HEK293 (cell line): ENCODE measurements around the gene SDCBP2.

ENCODE experiments used
- CTCF ChIA-PET: fragments of 350-600 bp; formaldehyde crosslinking; extraction: SDS; loops from one replicate; lab custom pipeline; 2021; ENCODE audit warnings: antibody characterized with exemption; lab: Yijun Ruan, JAX
- POLR2A ChIA-PET: fragments of 300-600 bp; formaldehyde crosslinking; extraction: SDS; loops from one replicate; lab custom pipeline; 2020; ENCODE audit warnings: antibody characterized with exemption, inconsistent platforms; lab: Yijun Ruan, JAX
- H3K27ac ChIP-seq: fragments of 200-500 bp; sonication (Bioruptor generic); 2 replicates; pipeline ENCODE4 v1.5.1; 2014; ENCODE audit warnings: low read depth, low read length, control low read depth, inconsistent platforms; ENCODE audit errors: extremely low read depth
- H3K36me3 ChIP-seq, 2 experiments: fragments of 200-500 bp in 1 of 2; sonication (Bioruptor generic) in 1 of 2; 1 replicate in 1 of 2; 2 replicates in 1 of 2; pipeline ENCODE4 v1.5.1; 2014 to 2017; ENCODE audit warnings: inconsistent platforms in 2 of 2, low read length in 2 of 2; ENCODE audit not compliant: control insufficient read depth in 2 of 2, insufficient read depth in 1 of 2
- H3K4me1 ChIP-seq: fragments of 200-500 bp; sonication (Bioruptor generic); 2 replicates; pipeline ENCODE4 v1.5.1; 2014; ENCODE audit warnings: mild to moderate bottlenecking, low read length, inconsistent platforms; ENCODE audit not compliant: control insufficient read depth, insufficient read depth
- H3K4me3 ChIP-seq: 2 replicates; pipeline ENCODE4 v1.5.1; 2011; ENCODE audit warnings: low read depth, mild to moderate bottlenecking, control low read depth, low read length, moderate library complexity
- H3K9me3 ChIP-seq: fragments of 200-500 bp; sonication (Bioruptor generic); 2 replicates; pipeline ENCODE4 v1.5.1; 2014; ENCODE audit warnings: low read depth, low read length, inconsistent platforms; ENCODE audit not compliant: control insufficient read depth, insufficient read depth
- ATF2 ChIP-seq: fragments of 450-650 bp; formaldehyde crosslinking; IDR thresholded peaks from 2 replicates; pipeline ENCODE4 v1.5.1; 2016; ENCODE audit warnings: missing biosample characterization, missing genetic modification characterization, low read depth
- BCL11A ChIP-seq: fragments of 450-650 bp; formaldehyde crosslinking; IDR thresholded peaks from 2 replicates; pipeline ENCODE4 v1.5.1; 2016; ENCODE audit warnings: low read depth, missing biosample characterization, missing genetic modification characterization
- HIC1 ChIP-seq: fragments of 450-650 bp; formaldehyde crosslinking; IDR thresholded peaks from 2 replicates; pipeline ENCODE4 v1.5.1; 2016; ENCODE audit warnings: missing biosample characterization, missing genetic modification characterization
- KLF10 ChIP-seq: fragments of 450-650 bp; IDR thresholded peaks from 2 replicates; pipeline ENCODE4 v1.5.1; 2018; ENCODE audit warnings: missing biosample characterization, mild to moderate bottlenecking, missing genetic modification characterization
- KLF16 ChIP-seq: fragments of 450-650 bp; formaldehyde crosslinking; IDR thresholded peaks from 2 replicates; pipeline ENCODE4 v1.5.1; 2017; ENCODE audit warnings: missing biosample characterization, missing genetic modification characterization
- PATZ1 ChIP-seq: fragments of 450-650 bp; formaldehyde crosslinking; IDR thresholded peaks from 2 replicates; pipeline ENCODE4 v1.5.1; 2016; ENCODE audit warnings: missing biosample characterization, missing genetic modification characterization
- REPIN1 ChIP-seq: fragments of 450-650 bp; formaldehyde crosslinking; IDR thresholded peaks from 2 replicates; pipeline ENCODE4 v1.5.1; 2017; ENCODE audit warnings: missing biosample characterization, missing genetic modification characterization, low read depth
- SETDB1 ChIP-seq: IDR thresholded peaks from one replicate; pipeline ENCODE4 v1.6.1; 2017; ENCODE audit warnings: mild to moderate bottlenecking, low read length, moderate library complexity, mixed read lengths; ENCODE audit not compliant: insufficient read length
- ZNF155 ChIP-seq: fragments of 450-650 bp; formaldehyde crosslinking; IDR thresholded peaks from 2 replicates; pipeline ENCODE4 v1.5.1; 2016; ENCODE audit warnings: missing biosample characterization, missing genetic modification characterization
- ZNF184 ChIP-seq: fragments of 450-650 bp; IDR thresholded peaks from 2 replicates; pipeline ENCODE4 v1.5.1; 2018; ENCODE audit warnings: missing biosample characterization, mild to moderate bottlenecking, missing genetic modification characterization
- ZNF433 ChIP-seq: fragments of 450-650 bp; formaldehyde crosslinking; IDR thresholded peaks from 2 replicates; pipeline ENCODE4 v1.5.1; 2016; ENCODE audit warnings: missing biosample characterization, missing genetic modification characterization, low read depth
- ZNF473 ChIP-seq: fragments of 450-650 bp; formaldehyde crosslinking; IDR thresholded peaks from 2 replicates; pipeline ENCODE4 v1.5.1; 2017; ENCODE audit warnings: missing biosample characterization, missing genetic modification characterization
- ZNF530 ChIP-seq: fragments of 450-650 bp; formaldehyde crosslinking; IDR thresholded peaks from 2 replicates; pipeline ENCODE4 v1.5.1; 2016; ENCODE audit warnings: low read depth, missing biosample characterization, missing genetic modification characterization
- ZNF560 ChIP-seq: fragments of 450-650 bp; formaldehyde crosslinking; IDR thresholded peaks from 2 replicates; pipeline ENCODE4 v1.5.1; 2017; ENCODE audit warnings: missing biosample characterization, missing genetic modification characterization, borderline replicate concordance
- ZNF776 ChIP-seq: fragments of 450-650 bp; formaldehyde crosslinking; IDR thresholded peaks from 2 replicates; pipeline ENCODE4 v1.5.0; 2017; ENCODE audit warnings: missing biosample characterization, missing genetic modification characterization, borderline replicate concordance
- TF ChIP-seq, protein P1 (sequence below): fragments of 450-650 bp; formaldehyde crosslinking; IDR thresholded peaks from 2 replicates; pipeline ENCODE4 v1.5.1; 2016; ENCODE audit warnings: missing biosample characterization, missing genetic modification characterization
- TF ChIP-seq, protein P2 (sequence below): fragments of 450-650 bp; formaldehyde crosslinking; IDR thresholded peaks from 2 replicates; pipeline ENCODE4 v1.5.1; 2017; ENCODE audit warnings: missing biosample characterization, missing genetic modification characterization
- TF ChIP-seq, protein P3 (sequence below): fragments of 450-650 bp; formaldehyde crosslinking; IDR thresholded peaks from 2 replicates; pipeline ENCODE4 v1.5.1; 2017; ENCODE audit warnings: missing biosample characterization, missing genetic modification characterization
- TF ChIP-seq, protein P4 (sequence below): fragments of 450-650 bp; formaldehyde crosslinking; IDR thresholded peaks from 2 replicates; pipeline ENCODE4 v1.5.1; 2016; ENCODE audit warnings: missing biosample characterization, missing genetic modification characterization

The SDCBP2 gene

DNA sequence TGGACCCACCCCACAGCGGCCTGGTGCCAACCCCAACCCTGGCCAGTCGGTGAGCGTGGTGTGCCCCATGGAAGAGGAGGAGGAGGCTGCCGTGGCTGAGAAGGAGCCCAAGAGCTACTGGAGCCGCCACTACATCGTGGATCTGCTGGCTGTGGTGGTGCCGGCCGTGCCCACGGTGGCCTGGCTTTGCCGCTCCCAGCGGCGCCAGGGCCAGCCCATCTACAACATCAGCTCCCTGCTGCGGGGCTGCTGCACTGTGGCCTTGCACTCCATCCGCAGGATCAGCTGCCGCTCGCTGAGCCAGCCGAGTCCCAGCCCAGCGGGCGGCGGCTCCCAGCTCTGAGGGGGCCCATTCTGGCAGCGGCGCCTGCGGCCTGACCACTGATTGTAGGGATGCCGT lies 23.2 kb downstream of the SDCBP2 start:
- ChIA-PET CTCF (no interaction called here), POLR2A (no interaction called here)
- TF ChIP-seq, protein P1, sequence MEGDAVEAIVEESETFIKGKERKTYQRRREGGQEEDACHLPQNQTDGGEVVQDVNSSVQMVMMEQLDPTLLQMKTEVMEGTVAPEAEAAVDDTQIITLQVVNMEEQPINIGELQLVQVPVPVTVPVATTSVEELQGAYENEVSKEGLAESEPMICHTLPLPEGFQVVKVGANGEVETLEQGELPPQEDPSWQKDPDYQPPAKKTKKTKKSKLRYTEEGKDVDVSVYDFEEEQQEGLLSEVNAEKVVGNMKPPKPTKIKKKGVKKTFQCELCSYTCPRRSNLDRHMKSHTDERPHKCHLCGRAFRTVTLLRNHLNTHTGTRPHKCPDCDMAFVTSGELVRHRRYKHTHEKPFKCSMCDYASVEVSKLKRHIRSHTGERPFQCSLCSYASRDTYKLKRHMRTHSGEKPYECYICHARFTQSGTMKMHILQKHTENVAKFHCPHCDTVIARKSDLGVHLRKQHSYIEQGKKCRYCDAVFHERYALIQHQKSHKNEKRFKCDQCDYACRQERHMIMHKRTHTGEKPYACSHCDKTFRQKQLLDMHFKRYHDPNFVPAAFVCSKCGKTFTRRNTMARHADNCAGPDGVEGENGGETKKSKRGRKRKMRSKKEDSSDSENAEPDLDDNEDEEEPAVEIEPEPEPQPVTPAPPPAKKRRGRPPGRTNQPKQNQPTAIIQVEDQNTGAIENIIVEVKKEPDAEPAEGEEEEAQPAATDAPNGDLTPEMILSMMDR = no peak
- TF ChIP-seq ZNF776 (no peak), ZNF155 (tag by site-specific recombination) (no peak), ATF2 (tag by site-specific recombination) (no peak), ZNF530 (tag by site-specific recombination) (no peak), ZNF560 (tag by site-specific recombination) (no peak), ZNF433 (tag by site-specific recombination) (no peak), ZNF473 (tag by site-specific recombination) (no peak), ZNF184 (no peak), REPIN1 (tag by site-specific recombination) (no peak), PATZ1 (tag by site-specific recombination) (no peak), KLF10 (tag by site-specific recombination) (no peak), BCL11A (tag by site-specific recombination) (no peak), HIC1 (tag by site-specific recombination) (no peak), SETDB1 (no peak), KLF16 (no peak)
- TF ChIP-seq, protein P2, sequence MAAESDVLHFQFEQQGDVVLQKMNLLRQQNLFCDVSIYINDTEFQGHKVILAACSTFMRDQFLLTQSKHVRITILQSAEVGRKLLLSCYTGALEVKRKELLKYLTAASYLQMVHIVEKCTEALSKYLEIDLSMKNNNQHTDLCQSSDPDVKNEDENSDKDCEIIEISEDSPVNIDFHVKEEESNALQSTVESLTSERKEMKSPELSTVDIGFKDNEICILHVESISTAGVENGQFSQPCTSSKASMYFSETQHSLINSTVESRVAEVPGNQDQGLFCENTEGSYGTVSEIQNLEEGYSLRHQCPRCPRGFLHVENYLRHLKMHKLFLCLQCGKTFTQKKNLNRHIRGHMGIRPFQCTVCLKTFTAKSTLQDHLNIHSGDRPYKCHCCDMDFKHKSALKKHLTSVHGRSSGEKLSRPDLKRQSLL (tag by site-specific recombination) = no peak
- TF ChIP-seq, protein P3, sequence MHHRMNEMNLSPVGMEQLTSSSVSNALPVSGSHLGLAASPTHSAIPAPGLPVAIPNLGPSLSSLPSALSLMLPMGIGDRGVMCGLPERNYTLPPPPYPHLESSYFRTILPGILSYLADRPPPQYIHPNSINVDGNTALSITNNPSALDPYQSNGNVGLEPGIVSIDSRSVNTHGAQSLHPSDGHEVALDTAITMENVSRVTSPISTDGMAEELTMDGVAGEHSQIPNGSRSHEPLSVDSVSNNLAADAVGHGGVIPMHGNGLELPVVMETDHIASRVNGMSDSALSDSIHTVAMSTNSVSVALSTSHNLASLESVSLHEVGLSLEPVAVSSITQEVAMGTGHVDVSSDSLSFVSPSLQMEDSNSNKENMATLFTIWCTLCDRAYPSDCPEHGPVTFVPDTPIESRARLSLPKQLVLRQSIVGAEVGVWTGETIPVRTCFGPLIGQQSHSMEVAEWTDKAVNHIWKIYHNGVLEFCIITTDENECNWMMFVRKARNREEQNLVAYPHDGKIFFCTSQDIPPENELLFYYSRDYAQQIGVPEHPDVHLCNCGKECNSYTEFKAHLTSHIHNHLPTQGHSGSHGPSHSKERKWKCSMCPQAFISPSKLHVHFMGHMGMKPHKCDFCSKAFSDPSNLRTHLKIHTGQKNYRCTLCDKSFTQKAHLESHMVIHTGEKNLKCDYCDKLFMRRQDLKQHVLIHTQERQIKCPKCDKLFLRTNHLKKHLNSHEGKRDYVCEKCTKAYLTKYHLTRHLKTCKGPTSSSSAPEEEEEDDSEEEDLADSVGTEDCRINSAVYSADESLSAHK (tag by site-specific recombination) = no peak
- TF ChIP-seq, protein P4, sequence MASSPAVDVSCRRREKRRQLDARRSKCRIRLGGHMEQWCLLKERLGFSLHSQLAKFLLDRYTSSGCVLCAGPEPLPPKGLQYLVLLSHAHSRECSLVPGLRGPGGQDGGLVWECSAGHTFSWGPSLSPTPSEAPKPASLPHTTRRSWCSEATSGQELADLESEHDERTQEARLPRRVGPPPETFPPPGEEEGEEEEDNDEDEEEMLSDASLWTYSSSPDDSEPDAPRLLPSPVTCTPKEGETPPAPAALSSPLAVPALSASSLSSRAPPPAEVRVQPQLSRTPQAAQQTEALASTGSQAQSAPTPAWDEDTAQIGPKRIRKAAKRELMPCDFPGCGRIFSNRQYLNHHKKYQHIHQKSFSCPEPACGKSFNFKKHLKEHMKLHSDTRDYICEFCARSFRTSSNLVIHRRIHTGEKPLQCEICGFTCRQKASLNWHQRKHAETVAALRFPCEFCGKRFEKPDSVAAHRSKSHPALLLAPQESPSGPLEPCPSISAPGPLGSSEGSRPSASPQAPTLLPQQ = no peak
- Histone ChIP-seq H3K9me3 (no peaks in the 10 kb centered on the region), H3K4me1 (no peaks in the 10 kb centered on the region), H3K27ac (no peak overlapping the region), H3K36me3 (peaks cover 0 to 22% of the 10 kb centered on the region in 2 experiments; a peak in 1 of 3 replicates), H3K4me3 (no peak overlapping the region)
